K562 (cell line): ENCODE results near the gene CXCR6. TPM values are rescaled to one million over a fixed set of nuclear protein-coding genes. Genes with fewer than 3 reads are reported as not detected.

Experiments
- ATAC-seq: fragments of 200-7000 bp; cut with Tn5 transposase; 3 replicates; pipeline ENCODE4 v1.9.1; 2020; ENCODE audit warnings: moderate library complexity
- BruUV-seq: library from RNA; stranded (reverse); fragments of 400-500 nt; replicated peaks from 2 replicates; lab custom pipeline; 2021; lab: Mats Ljungman, UMichigan
- CTCF ChIA-PET: fragments of 300-600 bp; formaldehyde crosslinking; extraction: SDS; loops from one replicate; lab custom pipeline; 2021; ENCODE audit warnings: low intra/inter-chr PET ratio; lab: Yijun Ruan, JAX
- POLR2A ChIA-PET: fragments of 300-600, 350-650 bp; sonication (Branson Sonifier 250); formaldehyde crosslinking; extraction: SDS; loops from one replicate; lab custom pipeline; 2021; ENCODE audit warnings: antibody characterized with exemption, inconsistent platforms; lab: Yijun Ruan, JAX
- DNase-seq, 4 experiments: peaks; one replicate each; pipeline versions ENCODE4 v3.0.0 to v3.0.0-alpha.2; 2011 to 2018; ENCODE audit warnings: low spot score in 3 of 4, mixed read lengths in 3 of 4; ENCODE audit errors: extremely low read depth in 1 of 4
- FAIRE-seq: peaks from 2 replicates; lab custom pipeline; 2011; peaks lifted over from hg19 to GRCh38; lab: Jason Lieb, UNC
- H2AFZ ChIP-seq: 2 replicates; pipeline ENCODE4 v1.6.0; 2011; ENCODE audit warnings: low read depth, low read length, control low read depth, inconsistent platforms
- H3K27ac ChIP-seq: fragments of 200-600 bp; 3 replicates; pipeline ENCODE4 v1.8.0; 2011; ENCODE audit warnings: low read depth, mild to moderate bottlenecking, control low read depth, inconsistent platforms, low read length, moderate library complexity, mixed read lengths; ENCODE audit errors: extremely low read depth
- H3K27me3 ChIP-seq, 2 experiments: fragments of 300-600 bp in 1 of 2; 2 replicates in 1 of 2; 3 replicates in 1 of 2; pipeline versions ENCODE4 v1.6.0 to v1.8.0; 2011; ENCODE audit warnings: inconsistent platforms in 2 of 2, low read length in 2 of 2, mild to moderate bottlenecking in 1 of 2, mixed read lengths in 1 of 2, moderate library complexity in 1 of 2; ENCODE audit not compliant: control insufficient read depth in 2 of 2, insufficient read depth in 2 of 2
- H3K36me3 ChIP-seq: fragments of 300-600 bp; 3 replicates; pipeline ENCODE4 v1.8.0; 2011; ENCODE audit warnings: mild to moderate bottlenecking, low read length, inconsistent platforms; ENCODE audit not compliant: control insufficient read depth, insufficient read depth
- H3K4me1 ChIP-seq, 2 experiments: fragments of 200-600 bp in 1 of 2; replicated peaks in 1 of 2; 2 replicates in 1 of 2; 3 replicates in 1 of 2; pipeline versions ENCODE4 v1.5.1 to v1.8.0; 2011; ENCODE audit warnings: inconsistent platforms in 2 of 2, low read length in 2 of 2, mild to moderate bottlenecking in 1 of 2, mixed read lengths in 1 of 2, moderate library complexity in 1 of 2; ENCODE audit not compliant: control insufficient read depth in 2 of 2, insufficient read depth in 2 of 2
- H3K4me2 ChIP-seq: 2 replicates; pipeline ENCODE4 v1.6.1; 2011; ENCODE audit warnings: low read length, control low read depth, inconsistent platforms, mixed read lengths; ENCODE audit not compliant: insufficient read depth
- H3K4me3 ChIP-seq: fragments of 200-600 bp; sonication (generic), shearing (Covaris generic); 2 replicates; pipeline ENCODE4 v1.5.1; 2016; ENCODE audit warnings: control low read depth, inconsistent platforms
- H3K79me2 ChIP-seq: fragments of 200-600 bp; 3 replicates; pipeline ENCODE4 v1.8.0; 2011; ENCODE audit warnings: low read length, inconsistent platforms; ENCODE audit not compliant: control insufficient read depth, insufficient read depth
- H3K9ac ChIP-seq, 2 experiments: 2 replicates each; pipeline versions ENCODE4 v1.6.0 to v1.6.1; 2011; ENCODE audit warnings: low read depth in 2 of 2, low read length in 2 of 2, control low read depth in 1 of 2, inconsistent platforms in 1 of 2, mild to moderate bottlenecking in 1 of 2, mixed read lengths in 1 of 2; ENCODE audit not compliant: insufficient read depth in 1 of 2
- H3K9me1 ChIP-seq: one replicate; pipeline ENCODE4 v1.6.0; 2011; ENCODE audit warnings: inconsistent platforms, mild to moderate bottlenecking, low read length, moderate library complexity; ENCODE audit not compliant: control insufficient read depth, insufficient read depth
- H3K9me3 ChIP-seq: replicated peaks from 2 replicates; pipeline ENCODE4 v1.5.1; 2011; ENCODE audit warnings: low read depth, low read length, inconsistent platforms; ENCODE audit not compliant: control insufficient read depth, insufficient read depth
- H4K20me1 ChIP-seq: replicated peaks from 2 replicates; pipeline ENCODE4 v1.6.1; 2011; ENCODE audit warnings: low read length, inconsistent platforms, mixed read lengths; ENCODE audit not compliant: control insufficient read depth, insufficient read depth
- NCOA1 ChIP-seq: fragments of 450-650 bp; IDR thresholded peaks from 2 replicates; pipeline ENCODE4 v1.6.1; 2016; ENCODE audit warnings: low read depth
- NCOR1 ChIP-seq: fragments of 450-650 bp; IDR thresholded peaks from 2 replicates; pipeline ENCODE4 v1.6.1; 2016; ENCODE audit warnings: mild to moderate bottlenecking, moderate library complexity
- SMAD2 ChIP-seq: fragments of 150-350 bp; IDR thresholded peaks from 2 replicates; pipeline ENCODE4 v1.6.1; 2014; ENCODE audit warnings: low read depth, mild to moderate bottlenecking, low read length
- SNIP1 ChIP-seq: fragments of 450-650 bp; IDR thresholded peaks from 2 replicates; pipeline ENCODE4 v1.7.1; 2017; ENCODE audit warnings: low read depth, mild to moderate bottlenecking
- ZNF175 ChIP-seq: fragments of 200-800 bp; sonication (Bioruptor generic); IDR thresholded peaks from 2 replicates; pipeline ENCODE4 v1.6.1; 2016; ENCODE audit warnings: low read depth, mild to moderate bottlenecking, missing genetic modification characterization, missing compliant biosample characterization
- ZNF766 ChIP-seq: fragments of 200-800 bp; sonication (Bioruptor generic); conservative IDR thresholded peaks from 2 replicates; pipeline ENCODE4 v1.6.1; 2016; ENCODE audit warnings: missing genetic modification characterization, missing compliant biosample characterization
- WGBS: fragments of 100-300 bp; shearing (Covaris generic); methylation state at CpG from one replicate; pipeline ENCODE4 v1.1.6; 2016; ENCODE audit warnings: low coverage, mixed read lengths; ENCODE audit not compliant: insufficient coverage; ENCODE audit errors: missing lambda C conversion rate; 5-methylcytosine and 5-hydroxymethylcytosine counted together
- in situ Hi-C: fragments of 300-500 bp; cut with MboI; formaldehyde crosslinking; loops from 4 replicates; pipeline ENCODE4 v1.15.0; 2018; ENCODE audit warnings: inconsistent platforms, mixed read lengths
- intact Hi-C: fragments of 100-400 bp; cut with micrococcal nuclease; formaldehyde crosslinking; loops from 2 replicates; pipeline ENCODE4 v1.14.2; 2022
- polyA plus RNA-seq, 8 experiments: library from polyadenylated mRNA; depleted of rRNA in 4 of 8; stranded (reverse) in 5 of 8; unstranded in 3 of 8; fragments of >200 nt; fragmentation: Nextera tagmentation in 2 of 8; fragmentation: Illumina TruSeq in 1 of 8; extraction: Ambion mirVana in 2 of 8; extraction: Trizol in 1 of 8; gene quantifications; 2 replicates each; pipeline versions ENCODE4 v1.2.1 to v1.2.3, GENCODE V29; 2011 to 2014; ENCODE audit warnings: inconsistent platforms in 1 of 8, missing spikeins in 1 of 8
- total RNA-seq, 7 experiments: library from RNA; depleted of rRNA in 6 of 7; stranded (reverse); fragments of >200 nt in 6 of 7; fragmentation: Illumina TruSeq in 2 of 7; extraction: Trizol in 2 of 7; gene quantifications; 2 replicates each; pipeline versions ENCODE4 v1.2.1 to v1.2.3, GENCODE V29; 2011 to 2021; ENCODE audit warnings: low replicate concordance in 1 of 7
- TF ChIP-seq, protein P1 (sequence below), 2 experiments: fragments of 450-650 bp; IDR thresholded peaks; 2 replicates each; pipeline ENCODE4 v1.6.1; 2016
- TF ChIP-seq, protein P2 (sequence below), 2 experiments: fragments of 450-650 bp; IDR thresholded peaks; 2 replicates each; pipeline ENCODE4 v1.6.1; 2018; ENCODE audit warnings: mild to moderate bottlenecking in 2 of 2, low read depth in 1 of 2; ENCODE audit not compliant: partially characterized antibody in 2 of 2
- TF ChIP-seq, protein P3 (sequence below): fragments of 450-650 bp; conservative IDR thresholded peaks from 2 replicates; pipeline ENCODE4 v1.6.1; 2016; ENCODE audit warnings: missing genetic modification characterization, low read depth, mild to moderate bottlenecking, control low read depth, missing compliant biosample characterization

CXCR6 gene
- total and polyA plus RNA-seq, 9 of the 15 experiments (the other 6 are each of a cell fraction or from before 2014, with no cell fraction given) = 0.28 TPM; not detected in 8

DNA sequence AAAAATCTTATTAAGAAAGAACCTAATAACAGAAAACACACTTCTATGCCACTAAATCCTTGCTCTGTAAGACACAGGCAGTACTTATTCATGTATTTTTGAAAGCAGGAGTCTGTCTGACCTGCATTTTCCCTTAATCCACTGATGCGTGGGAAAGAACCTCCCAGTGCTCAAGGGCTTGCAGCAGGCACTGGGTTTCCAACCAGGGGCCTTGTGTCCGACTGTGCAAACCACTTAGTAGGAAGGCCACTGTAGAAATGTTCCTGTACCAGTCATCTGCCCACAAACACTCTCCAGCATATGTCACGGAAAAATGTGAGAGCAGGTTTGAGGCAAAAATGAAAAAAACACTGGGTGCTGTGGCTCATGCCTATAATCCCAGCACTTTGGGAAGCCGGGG lies 12.4 kb downstream of the CXCR6 start:
- no peaks in the 10 kb centered on the region for H3K9me3 ChIP-seq
- no peak overlapping the region for H3K9ac ChIP-seq
- no peaks in the 10 kb centered on the region for H3K27me3 ChIP-seq
- FAIRE-seq (no peak), DNase-seq (no peak), ATAC-seq (no peak)
- no TSS peak for BruUV-seq
- TF ChIP-seq SNIP1 (no peak), NCOR1 (no peak), ZNF766 (no peak), ZNF175 (CRISPR knock-in tag) (no peak), SMAD2 (no peak), NCOA1 (no peak)
- TF ChIP-seq, protein P1, sequence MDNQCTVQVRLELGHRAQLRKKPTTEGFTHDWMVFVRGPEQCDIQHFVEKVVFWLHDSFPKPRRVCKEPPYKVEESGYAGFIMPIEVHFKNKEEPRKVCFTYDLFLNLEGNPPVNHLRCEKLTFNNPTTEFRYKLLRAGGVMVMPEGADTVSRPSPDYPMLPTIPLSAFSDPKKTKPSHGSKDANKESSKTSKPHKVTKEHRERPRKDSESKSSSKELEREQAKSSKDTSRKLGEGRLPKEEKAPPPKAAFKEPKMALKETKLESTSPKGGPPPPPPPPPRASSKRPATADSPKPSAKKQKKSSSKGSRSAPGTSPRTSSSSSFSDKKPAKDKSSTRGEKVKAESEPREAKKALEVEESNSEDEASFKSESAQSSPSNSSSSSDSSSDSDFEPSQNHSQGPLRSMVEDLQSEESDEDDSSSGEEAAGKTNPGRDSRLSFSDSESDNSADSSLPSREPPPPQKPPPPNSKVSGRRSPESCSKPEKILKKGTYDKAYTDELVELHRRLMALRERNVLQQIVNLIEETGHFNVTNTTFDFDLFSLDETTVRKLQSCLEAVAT (IDR thresholded peaks at IDR 0.05) = no peak
- TF ChIP-seq, protein P2, sequence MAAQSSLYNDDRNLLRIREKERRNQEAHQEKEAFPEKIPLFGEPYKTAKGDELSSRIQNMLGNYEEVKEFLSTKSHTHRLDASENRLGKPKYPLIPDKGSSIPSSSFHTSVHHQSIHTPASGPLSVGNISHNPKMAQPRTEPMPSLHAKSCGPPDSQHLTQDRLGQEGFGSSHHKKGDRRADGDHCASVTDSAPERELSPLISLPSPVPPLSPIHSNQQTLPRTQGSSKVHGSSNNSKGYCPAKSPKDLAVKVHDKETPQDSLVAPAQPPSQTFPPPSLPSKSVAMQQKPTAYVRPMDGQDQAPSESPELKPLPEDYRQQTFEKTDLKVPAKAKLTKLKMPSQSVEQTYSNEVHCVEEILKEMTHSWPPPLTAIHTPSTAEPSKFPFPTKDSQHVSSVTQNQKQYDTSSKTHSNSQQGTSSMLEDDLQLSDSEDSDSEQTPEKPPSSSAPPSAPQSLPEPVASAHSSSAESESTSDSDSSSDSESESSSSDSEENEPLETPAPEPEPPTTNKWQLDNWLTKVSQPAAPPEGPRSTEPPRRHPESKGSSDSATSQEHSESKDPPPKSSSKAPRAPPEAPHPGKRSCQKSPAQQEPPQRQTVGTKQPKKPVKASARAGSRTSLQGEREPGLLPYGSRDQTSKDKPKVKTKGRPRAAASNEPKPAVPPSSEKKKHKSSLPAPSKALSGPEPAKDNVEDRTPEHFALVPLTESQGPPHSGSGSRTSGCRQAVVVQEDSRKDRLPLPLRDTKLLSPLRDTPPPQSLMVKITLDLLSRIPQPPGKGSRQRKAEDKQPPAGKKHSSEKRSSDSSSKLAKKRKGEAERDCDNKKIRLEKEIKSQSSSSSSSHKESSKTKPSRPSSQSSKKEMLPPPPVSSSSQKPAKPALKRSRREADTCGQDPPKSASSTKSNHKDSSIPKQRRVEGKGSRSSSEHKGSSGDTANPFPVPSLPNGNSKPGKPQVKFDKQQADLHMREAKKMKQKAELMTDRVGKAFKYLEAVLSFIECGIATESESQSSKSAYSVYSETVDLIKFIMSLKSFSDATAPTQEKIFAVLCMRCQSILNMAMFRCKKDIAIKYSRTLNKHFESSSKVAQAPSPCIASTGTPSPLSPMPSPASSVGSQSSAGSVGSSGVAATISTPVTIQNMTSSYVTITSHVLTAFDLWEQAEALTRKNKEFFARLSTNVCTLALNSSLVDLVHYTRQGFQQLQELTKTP (IDR thresholded peaks at IDR 0.05; ENCODE audit: low read depth in 1 of 2, partially characterized antibody in 2 of 2) = no peak
- TF ChIP-seq, protein P3, sequence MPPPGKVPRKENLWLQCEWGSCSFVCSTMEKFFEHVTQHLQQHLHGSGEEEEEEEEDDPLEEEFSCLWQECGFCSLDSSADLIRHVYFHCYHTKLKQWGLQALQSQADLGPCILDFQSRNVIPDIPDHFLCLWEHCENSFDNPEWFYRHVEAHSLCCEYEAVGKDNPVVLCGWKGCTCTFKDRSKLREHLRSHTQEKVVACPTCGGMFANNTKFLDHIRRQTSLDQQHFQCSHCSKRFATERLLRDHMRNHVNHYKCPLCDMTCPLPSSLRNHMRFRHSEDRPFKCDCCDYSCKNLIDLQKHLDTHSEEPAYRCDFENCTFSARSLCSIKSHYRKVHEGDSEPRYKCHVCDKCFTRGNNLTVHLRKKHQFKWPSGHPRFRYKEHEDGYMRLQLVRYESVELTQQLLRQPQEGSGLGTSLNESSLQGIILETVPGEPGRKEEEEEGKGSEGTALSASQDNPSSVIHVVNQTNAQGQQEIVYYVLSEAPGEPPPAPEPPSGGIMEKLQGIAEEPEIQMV (tag) = no peak
- intact Hi-C loops = no loop called here
- no peak overlapping the region for H3K27ac ChIP-seq
- no peaks in the 10 kb centered on the region for H3K79me2 ChIP-seq
- H3K36me3 ChIP-seq = peaks cover 96% of the 10 kb centered on the region
- CTCF ChIA-PET = no interaction called here
- no peaks in the 10 kb centered on the region for H4K20me1 ChIP-seq
- no peak overlapping the region for H2AFZ ChIP-seq
- WGBS = 85% methylated on average over 4 of the region's 4 CpGs
- H3K4me3 ChIP-seq = no peak overlapping the region
- no peaks in the 10 kb centered on the region for H3K4me1 ChIP-seq
- H3K9me1 ChIP-seq = peaks cover 5% of the 10 kb centered on the region
- POLR2A ChIA-PET = interaction anchor here (1.7 kb wide), 1 partner anchor 11 kb away, joined by 5 read pairs; no protein-coding TSS in a partner anchor
- no peak overlapping the region for H3K4me2 ChIP-seq
- in situ Hi-C loops = no loop called here
